Neural progenitor cell (in vitro differentiated cells): ENCODE results near the gene TRAPPC4.

Source experiments
- EZH2 ChIP-seq: fragments of 200-600 bp; sonication (generic); IDR thresholded peaks from 2 replicates; pipeline ENCODE4 v1.6.1; 2017; ENCODE audit warnings: antibody characterized with exemption, mild to moderate bottlenecking, moderate library complexity
- TF ChIP-seq, protein P1 (sequence below): fragments of 200-600 bp; sonication (generic); IDR thresholded peaks from 2 replicates; pipeline ENCODE4 v1.5.1; 2017; ENCODE audit warnings: antibody characterized with exemption, mild to moderate bottlenecking

DNA sequence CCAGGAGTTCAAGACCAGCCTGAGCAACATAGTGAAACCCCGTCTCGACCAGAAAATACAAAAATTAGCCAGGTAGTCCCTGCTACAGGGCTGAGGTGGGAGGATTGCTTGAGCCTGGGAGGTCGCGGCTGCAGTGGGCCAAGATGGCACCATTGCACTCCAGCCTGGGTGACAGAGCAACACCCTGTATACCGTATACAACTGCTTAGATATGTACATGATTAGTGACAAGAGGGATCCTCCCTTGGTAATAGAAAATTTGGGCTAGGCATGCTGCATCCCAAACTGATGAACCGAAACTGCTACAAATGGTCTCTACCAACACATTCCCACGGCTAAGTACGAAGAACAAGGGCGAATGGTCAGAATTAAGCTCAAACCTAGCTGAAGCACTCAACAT, 24.4 kb downstream of the TRAPPC4 start:
- TF ChIP-seq, protein P1, sequence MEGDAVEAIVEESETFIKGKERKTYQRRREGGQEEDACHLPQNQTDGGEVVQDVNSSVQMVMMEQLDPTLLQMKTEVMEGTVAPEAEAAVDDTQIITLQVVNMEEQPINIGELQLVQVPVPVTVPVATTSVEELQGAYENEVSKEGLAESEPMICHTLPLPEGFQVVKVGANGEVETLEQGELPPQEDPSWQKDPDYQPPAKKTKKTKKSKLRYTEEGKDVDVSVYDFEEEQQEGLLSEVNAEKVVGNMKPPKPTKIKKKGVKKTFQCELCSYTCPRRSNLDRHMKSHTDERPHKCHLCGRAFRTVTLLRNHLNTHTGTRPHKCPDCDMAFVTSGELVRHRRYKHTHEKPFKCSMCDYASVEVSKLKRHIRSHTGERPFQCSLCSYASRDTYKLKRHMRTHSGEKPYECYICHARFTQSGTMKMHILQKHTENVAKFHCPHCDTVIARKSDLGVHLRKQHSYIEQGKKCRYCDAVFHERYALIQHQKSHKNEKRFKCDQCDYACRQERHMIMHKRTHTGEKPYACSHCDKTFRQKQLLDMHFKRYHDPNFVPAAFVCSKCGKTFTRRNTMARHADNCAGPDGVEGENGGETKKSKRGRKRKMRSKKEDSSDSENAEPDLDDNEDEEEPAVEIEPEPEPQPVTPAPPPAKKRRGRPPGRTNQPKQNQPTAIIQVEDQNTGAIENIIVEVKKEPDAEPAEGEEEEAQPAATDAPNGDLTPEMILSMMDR: no peak
- TF ChIP-seq EZH2: no peak
